GM21737 (cell line): Measurements from ENCODE around the gene VPS26C.

Experiments
- ATAC-seq: cut with Tn5 transposase; IDR thresholded peaks from one replicate; pipeline ENCODE4 v1.9.1; 2021; ENCODE audit warnings: mild to moderate bottlenecking, moderate library complexity; ENCODE audit not compliant: unreplicated experiment

The VPS26C gene

DNA sequence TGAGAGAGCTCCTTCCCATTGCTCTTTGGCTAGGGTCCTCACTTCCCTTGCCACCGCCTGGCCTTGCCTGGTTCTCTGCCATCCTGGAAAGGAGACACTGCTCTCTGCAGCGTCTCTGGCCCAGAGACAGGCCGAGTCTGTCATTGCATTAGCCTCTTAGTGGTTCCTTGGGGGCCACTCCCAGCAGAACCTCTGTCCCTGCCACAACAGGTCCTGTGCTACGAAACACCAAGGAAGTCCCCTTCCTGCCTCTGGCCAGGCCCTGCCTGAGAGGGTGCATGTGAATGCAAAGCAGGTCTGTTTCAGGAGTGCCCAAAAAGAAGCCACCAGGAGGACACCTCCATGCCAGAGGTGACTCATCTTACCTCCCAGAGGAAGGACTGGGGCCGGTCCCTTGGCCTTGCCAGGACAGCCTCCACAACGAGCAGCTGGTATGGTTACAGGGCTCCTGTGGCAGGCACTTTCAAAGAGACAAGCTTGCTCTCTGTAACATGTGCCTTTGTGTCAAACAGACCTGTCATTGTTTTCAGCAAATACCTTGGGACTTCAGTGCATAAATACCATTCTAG, 59.6 kb downstream of the VPS26C start:
- ATAC-seq = peak; percentile 45

DNA sequence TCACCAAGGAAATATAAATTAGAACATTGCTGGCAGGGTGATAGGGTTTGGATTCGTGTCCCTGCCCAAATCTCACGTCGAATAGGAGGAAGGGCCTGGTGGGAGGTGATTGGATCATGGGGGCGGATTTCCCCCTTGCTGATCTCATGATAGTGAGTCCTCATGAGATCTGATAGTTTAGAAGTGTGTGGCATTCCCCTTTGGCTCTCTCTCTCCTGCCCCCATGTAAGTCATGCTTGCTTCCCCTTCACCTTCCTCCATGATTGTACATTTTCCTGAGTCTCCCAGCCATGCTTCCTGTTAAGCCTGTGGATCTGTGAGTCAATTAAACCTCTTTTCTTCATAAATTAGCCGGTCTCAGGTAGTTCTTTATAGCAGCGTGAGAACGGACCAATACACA, 60.6 kb downstream of the VPS26C start:
- no peak for ATAC-seq

DNA sequence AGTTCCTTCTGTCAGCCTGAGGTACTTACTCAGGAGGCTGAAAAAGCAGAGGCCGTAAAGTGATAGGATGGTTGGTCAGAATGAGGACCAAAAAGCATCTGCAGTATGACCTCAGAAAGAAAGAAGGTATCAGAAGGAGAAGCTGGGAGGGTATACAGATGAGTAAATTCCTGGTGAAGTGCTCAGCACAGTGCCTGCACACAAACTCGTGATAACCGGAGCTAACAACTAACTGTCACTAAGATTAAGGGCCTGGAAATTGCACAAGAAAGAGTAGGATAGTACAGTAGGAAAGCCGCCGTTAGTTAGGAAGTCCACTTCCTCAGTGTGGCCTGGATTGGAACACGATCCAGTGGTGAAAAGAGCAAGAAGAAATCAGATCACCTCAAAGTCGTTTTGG, 62.6 kb downstream of the VPS26C start:
- ATAC-seq = no peak

DNA sequence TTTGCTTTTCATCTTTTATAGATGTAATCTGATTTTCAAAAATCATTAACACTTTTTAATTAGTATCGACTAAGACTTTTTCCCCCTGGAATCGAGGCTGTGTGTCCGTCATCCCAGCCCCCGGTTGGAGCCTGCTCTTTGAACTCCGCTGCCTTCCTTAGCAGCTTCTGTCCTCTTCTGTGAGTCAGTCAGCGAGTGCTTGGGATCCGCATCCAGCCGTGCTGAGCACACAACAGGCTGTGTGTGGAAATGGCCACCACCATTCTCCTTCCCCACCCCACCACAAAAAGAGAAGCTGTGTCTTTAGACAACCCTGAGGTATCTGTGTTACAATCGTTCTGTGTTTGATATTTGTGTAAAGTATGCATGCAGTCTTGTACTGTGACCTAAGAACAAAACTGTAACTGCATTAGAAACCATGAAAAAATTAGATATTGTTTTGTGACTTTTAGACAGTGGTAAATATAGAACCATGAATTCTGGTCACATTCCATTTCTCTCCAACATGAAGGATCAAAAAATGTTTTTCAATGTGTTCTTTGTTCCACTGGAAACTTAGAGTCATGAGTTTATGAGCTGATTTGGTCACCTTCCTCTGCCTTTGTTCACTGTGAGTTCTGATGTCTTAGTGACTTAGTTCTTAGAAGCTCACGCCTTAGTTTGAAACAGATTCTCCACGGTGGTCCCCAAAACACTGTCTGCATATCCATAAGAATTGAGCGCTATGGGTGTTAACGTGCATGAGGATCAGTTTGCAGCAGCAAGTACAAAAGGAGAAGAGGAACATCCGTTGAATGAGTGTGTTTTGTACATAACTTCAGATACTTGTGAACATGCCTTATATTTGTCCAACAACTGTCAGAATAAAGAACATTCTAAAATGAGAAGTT, 64.7 kb downstream of the VPS26C start:
- ATAC-seq = no peak

DNA sequence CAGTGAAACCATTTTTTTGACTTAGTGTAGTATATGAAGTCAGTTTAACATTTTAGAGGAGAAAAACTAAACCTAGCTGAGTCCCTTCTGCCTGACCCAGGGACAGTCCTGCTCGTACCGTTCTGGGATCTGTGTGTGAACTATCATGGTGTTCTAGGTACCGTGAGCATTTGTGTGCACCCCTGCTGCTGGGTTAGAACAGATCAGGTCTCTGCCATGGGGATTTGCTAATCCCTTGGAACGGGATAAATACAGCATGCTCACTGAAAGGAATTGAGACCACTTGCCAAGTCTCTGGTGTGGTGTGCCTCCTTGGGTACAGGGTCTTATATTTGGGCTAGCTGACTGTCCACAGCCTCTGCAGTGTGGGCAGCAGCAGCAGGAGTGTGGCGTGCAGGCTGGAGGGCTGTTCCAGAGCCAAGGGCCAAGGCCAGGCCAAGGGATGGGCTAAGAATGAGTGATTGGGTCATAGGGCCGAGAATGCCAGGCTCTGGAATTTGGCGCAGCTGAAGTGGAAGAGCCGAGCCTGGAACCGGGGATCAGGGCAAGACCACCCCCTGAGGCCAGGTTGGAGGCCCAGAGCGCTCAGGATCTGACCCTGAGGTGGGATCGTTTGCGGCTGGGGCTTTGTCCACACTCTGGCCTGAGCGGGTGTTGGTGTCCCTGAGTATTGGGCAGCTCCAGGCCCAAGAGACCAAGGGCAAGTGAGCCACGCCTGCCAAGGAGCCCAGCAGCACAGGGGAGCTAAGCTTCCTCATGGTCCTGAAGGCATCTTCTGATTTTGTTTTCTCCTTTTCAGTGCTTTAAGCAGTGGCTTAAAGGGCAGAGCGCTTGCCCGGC, 66.3 kb downstream of the VPS26C start:
- ATAC-seq = no peak

DNA sequence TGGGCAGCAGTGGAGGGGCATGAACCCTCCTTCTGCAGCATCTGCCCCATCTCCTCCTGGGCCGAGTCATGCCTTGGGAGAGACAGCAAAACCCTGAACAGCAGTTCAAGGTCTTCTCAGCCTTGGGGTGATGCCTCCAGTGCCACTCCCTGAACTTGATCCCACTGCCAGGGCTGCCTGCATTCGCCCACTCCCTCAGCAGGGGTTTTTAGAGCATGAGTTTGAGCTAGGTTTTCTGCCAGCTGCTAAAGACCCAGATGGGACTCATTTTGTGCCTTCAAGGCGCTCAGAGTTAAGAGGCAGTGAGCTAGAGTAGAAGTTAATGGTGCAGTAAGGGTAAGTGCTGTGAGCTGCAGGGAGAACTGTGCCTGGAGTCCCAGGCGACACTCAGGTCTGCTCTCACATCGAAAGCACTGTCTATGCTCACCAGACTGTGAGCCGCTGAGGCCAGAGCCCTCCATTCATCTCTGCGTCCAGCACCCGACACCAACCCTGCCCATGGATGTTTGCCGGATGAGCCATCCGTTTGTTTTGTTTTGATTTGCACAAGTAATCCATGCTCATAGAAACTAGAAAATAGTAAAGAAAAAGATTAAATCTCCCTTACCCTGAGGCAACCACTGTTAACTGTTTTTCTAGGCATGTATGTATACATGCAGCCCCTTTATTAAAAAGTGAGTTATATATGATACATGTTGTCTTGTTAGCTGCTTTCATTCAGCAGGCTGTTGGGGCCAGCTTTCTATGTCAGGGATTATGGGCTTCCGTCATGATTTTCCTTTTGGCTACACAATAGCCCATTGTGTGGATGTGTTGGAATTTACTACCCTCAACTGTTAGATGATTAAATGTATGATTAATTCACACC, 67.8 kb downstream of the VPS26C start:
- no peak for ATAC-seq

DNA sequence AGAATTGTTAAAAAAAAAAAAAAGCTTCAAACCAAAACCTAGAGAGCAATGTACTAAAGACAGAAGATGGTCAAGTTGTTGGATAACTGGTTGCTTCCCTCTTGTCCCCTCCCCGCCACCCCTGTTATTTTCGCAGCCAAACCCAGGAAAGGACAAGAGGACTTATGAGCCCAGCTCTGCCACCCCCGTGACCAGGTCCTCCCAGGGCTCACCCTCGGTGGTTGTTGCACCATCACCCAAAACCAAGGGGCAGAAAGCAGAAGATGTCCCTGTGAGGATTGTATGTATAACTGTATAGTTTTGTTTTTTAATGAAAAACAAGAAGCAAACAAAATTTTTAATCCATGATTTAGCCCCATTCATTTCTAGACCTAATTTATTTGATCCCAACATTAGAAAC, 69.4 kb downstream of the VPS26C start:
- no peak for ATAC-seq

DNA sequence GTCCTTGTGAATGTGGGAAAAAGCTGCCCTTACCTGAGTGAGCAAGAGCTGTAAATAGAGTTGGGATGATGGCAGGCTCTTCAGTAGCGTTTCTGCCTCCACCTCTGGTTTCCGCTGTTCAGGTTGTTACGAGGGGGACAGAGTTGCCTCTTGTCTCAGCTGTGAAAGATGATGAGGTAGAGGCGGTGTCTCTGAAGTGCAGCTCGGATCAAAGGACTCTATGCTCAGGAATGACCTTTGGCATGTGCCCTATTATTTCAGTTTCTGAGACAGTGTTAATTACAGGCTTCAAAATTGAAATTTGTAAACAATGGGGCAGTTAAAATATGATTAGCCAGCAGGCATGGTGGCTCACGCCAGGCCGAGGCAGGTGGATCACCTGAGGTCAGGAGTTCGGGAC, 70.3 kb downstream of the VPS26C start:
- no peak for ATAC-seq

DNA sequence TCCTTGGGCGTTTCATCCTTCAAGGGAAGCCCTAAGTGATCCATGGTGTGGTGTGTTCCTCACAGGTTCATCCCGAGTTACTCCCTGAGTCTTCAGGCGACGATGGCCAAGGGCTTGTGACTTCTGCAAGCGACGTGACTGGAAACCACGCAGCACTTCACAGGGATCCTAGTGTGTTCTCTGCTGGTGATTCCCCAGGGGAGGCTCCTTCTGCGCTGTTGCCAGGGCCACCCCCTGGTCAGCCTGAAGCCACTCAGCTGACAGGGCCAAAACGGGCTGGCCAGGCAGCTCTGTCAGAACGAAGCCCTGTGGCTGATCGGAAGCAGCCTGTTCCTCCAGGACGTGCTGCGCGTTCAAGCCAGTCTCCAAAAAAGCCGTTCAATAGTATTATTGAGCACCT, 71.5 kb downstream of the VPS26C start:
- ATAC-seq = no peak

DNA sequence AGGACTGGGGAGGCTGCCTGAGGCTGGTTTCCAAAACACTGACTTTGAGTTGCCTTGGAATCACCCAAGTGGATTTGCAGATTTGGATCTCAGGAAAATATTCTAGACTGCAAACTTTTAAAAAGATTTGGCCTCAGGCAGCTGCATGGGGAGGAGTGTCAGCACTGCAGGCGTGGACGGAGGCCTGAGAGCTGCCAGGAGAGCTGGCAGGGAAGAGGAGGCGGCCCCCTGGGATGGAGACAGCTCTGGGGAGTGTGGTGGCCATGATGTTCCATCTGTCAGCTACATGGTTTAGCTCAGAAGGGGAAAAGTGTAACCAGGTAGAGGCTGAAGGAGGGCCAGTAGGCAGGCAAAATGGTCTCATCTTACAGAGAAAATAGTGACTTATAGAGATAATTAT, 72.1 kb downstream of the VPS26C start:
- ATAC-seq = no peak

DNA sequence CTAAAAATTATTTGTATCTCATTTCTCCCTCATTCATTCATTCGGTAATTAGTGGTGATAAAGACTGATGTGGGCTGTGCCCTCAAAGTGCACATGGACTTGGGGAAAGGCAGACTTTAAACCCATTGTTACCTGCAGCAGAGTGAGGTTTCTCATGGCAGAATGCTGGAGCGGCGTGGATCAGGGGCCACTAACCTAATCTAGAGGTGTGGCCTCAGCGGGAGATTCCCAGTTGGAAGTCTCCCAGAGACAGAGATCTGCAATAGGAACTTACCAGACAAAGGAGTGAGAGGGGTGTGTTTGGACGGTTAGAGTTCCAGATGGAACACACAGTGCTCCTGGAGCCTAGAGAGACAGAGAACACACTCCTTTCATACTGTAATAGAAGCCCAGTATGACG, 73.5 kb downstream of the VPS26C start:
- ATAC-seq = no peak

DNA sequence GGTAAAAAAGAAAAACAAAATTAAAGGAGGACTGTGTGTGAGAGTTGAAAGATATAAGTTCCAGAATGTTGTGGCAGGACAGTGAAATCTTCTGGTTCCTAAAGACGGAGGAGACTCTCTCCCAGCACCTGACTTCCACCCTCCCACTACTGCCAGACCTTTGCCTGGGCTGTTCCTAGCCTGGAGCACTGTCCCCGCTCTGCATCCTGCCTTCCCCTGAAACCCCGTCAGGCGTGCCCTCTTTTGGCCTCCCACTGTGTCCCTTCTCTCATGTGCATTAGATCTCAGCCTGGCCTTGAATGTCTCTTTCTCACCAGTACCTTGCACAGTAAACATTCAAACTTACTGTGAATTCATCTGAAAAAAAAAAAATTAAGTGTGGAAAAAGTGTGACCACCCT, 74.1 kb downstream of the VPS26C start:
- ATAC-seq = no peak

DNA sequence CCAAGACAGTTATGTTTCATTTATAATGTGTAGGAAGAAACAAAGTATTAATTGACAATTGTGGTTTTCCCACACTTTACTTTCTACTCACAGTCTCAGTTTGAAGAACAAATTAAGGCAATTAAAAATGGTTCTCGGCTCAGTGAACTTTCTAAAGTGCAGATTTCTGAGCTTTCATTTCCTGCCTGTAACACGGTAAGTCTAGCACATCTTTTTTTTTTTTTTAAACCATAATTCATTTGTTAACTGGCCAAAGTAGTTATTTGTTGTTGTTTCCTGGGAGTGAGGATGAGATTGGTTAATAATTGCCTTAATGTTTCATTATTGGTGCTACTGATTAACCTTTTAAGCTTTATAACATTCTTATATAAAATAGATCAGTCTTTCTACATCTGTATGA, 75.1 kb downstream of the VPS26C start:
- no peak for ATAC-seq

DNA sequence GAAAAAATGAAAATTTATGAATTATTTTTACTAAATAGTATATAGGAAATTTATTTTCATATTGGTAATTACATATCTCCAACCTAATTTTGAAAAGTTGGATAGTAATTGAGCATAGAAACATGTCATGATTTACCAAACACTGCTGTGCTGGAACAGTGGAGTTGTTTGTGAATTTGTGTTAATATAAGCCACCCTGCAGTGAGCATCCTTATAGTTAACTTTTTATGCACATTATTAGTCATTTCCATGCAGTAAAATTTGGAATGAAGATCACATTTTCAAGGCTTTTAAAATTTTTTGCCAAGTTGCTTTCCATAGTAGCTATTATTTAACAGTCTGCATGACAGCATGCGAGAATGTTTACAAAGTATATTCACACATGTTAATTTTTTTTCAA, 78.3 kb downstream of the VPS26C start:
- ATAC-seq = no peak

DNA sequence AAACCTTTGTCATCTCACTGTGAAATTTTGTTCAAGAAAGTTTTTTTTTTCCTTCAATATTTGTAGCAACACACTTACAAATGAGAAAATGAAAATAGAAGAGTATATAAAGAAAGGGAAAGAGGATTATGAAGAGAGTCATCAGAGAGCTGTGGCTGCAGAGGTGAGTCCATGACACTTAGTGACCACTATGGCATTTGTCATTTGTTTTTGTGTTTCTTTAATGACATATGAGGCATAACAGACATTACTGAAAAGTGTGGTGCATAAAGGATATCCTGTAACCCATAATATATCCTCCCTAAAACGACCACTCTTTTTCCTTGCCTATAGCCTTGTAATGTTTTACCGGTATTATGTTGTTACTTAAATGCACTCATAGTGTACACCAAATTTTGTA, 80.2 kb downstream of the VPS26C start:
- ATAC-seq = no peak

DNA sequence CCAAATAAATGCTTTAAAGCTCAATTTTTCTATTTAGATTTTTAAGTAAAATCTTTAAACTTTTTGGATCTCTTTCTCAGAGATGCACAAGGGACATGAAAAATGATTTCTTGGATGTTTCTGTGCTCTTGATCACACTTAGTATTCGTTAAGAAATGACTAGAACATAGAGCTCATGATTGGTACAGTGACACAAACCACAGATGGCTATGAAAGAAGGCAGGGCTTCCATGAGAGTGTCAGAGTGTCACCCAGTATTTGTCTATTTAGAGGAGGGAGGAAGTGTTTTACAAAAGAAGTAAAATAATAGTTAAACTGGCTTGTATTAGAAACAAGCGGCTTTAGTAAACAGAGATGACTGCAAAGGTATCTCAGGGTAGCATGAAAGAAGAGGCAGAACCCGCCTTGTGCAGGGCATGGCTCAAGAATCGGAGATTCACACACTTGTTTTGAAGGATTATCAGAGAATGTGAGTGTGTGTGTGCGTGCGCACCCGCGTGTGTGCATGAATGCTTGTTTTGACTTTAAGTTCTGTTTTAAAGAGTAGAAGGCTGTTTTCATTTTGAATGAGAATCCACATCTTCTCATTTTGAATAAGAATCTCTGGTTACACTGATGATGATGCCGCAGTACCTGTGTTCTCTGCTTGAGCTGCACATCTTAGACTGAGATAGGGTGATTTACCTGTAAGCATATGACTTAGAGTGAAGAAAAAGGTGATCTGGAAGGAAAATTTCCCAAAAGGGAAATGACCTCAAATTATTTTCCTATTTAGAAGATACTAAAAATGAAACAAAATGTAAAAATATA, 82.1 kb downstream of the VPS26C start:
- ATAC-seq = no peak

DNA sequence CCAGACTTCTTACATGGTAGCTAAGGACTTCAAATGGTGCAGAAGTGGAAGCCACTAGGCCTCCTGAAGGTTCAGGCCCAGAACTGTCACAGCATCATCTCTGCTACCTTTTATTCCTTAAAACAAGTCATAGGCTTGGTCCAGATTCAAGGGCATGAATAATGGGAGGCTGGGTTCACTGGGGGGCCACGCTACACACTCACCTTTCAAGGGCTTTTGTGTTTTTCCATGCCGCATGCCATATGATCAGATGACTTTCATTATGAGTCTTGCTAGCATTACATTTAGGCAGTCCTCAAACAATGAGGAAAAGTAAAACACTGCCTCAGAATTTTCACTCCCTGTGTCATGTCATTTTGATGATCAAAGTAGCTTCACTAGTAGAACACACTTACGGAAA, 83.4 kb downstream of the VPS26C start:
- ATAC-seq = no peak

DNA sequence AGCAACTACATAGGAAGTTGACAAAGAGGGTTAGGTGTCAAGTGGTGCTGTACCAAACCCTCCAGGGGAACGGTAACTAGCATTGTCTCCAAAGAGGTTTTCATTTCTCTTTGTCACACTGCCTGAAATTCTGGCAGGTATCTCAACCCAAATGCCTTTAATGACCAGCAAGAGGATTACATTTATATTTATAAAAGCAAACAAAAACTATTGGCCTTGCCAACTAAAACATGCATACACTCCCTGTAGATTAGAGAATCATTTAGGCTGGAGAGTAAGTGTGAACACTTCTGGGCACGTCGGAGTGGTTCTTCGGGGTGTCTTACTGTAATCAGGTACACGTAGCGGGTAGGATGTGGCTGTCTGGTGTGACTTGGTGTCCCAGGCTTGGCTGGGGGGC, 84.9 kb downstream of the VPS26C start:
- no peak for ATAC-seq

DNA sequence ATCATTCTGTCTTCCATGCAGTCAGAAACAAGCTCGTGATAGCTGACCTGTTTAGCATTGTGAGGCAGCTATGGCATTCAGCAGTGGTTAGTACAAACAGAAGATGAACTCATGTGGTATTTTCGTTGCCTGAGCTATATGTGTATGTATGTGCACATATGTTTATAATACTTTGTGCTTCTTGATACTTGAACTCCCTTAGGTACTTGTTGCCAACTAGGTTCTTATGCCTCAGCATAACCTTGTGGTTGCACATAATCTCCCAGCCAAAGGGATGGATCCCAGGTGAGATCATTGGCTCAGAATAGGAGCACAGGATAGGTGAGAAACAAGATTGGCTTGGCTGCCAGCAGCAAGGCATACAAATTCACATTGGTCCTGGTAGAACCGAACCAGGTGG, 86.1 kb downstream of the VPS26C start:
- ATAC-seq = no peak

DNA sequence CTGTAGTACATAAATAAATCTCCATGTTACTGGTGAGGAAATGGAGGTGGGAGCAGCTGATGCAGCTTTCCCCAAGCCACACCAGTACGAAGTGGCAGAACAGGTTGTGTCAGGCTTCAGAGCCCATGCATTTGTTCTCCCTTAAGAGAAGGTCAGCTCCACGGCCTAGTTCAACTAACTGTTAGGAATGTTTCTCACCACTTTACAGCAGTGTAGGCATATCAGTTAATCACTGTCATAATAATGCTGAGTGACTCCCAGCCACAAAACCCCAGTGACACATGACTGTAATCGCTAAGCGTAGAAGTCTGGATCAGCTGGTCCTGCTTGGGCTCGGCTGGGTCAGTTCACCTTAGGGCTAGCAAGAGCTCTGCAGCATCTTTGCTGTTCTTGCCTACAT, 90.4 kb downstream of the VPS26C start:
- no peak for ATAC-seq
